ENCODE results near the gene ARID3A. TPM values are rescaled to one million over a fixed set of nuclear protein-coding genes. Genes with fewer than 3 reads are reported as not detected.

Gene ARID3A
- total and polyA plus RNA-seq, 2 of the 4 experiments (the other 2 are of a cell fraction): 16.0 to 23.1 TPM

GRCh38 chr19:980133-980998, 54.5 kb downstream of the ARID3A start:
- Histone ChIP-seq H2BK20ac (ENCODE audit: low read depth, low read length) (peak overlapping the region; percentile 14; the same call in 1 of the 2 replicates), H3K23ac (ENCODE audit: low read depth, low read length) (no peak overlapping the region), H3K9me1 (ENCODE audit: insufficient read depth, low read length) (0 out of 2 replicates have a peak, but pooled peaks cover 4% of the 10 kb centered on the region), H3K4me3 (ENCODE audit: insufficient read depth, low read depth, low read length) (no peak overlapping the region), H3K4me1 (ENCODE audit: control insufficient read depth, insufficient read depth, low read length) (peaks cover 13% of the 10 kb centered on the region), H3K4me2 (ENCODE audit: low read depth, low read length) (peak overlapping the region; percentile 5; the same call in 1 of the 2 replicates), H2BK120ac (ENCODE audit: low read depth, low read length) (no peak overlapping the region), H3K36me3 (ENCODE audit: control insufficient read depth, insufficient read depth, low read length) (peaks cover 4% of the 10 kb centered on the region; the same call in 1 of the 2 replicates), H2BK15ac (ENCODE audit: low read depth, low read length) (no peak overlapping the region), H4K8ac (ENCODE audit: low read depth in 2 of 2, low read length in 2 of 2) (peak overlapping the region in 1 of 2 experiments; percentile 72; a peak in 2 of 4 replicates), H2AK5ac (ENCODE audit: low read depth, low read length) (peak overlapping the region; percentile 78; the same call in 1 of the 2 replicates), H2AFZ (replicated peaks; ENCODE audit: low read length, poor library complexity) (peak overlapping the region; percentile 78), H3K14ac (replicated peaks; ENCODE audit: low read depth, low read length) (no peak overlapping the region), H3K4ac (ENCODE audit: low read depth, low read length) (no peak overlapping the region), H3K27me3 (ENCODE audit: control insufficient read depth, insufficient read depth, low read length) (no peaks in the 10 kb centered on the region), H2AK9ac (replicated peaks; ENCODE audit: low read depth, low read length, poor library complexity) (peak overlapping the region; percentile 89), H3K9me3 (ENCODE audit: control insufficient read depth, insufficient read depth, low read length) (no peaks in the 10 kb centered on the region), H3K79me1 (ENCODE audit: low read depth in 1 of 2, low read length in 2 of 2) (peaks cover 5 to 20% of the 10 kb centered on the region in 2 experiments), H4K20me1 (ENCODE audit: insufficient read depth, low read length) (peaks cover 5% of the 10 kb centered on the region; the same call in 1 of the 2 replicates), H3K9ac (ENCODE audit: low read depth, low read length) (no peak overlapping the region), H2BK5ac (ENCODE audit: low read depth, low read length, poor library complexity, severe bottlenecking) (no peak overlapping the region), H4K5ac (ENCODE audit: low read depth, low read length) (peak overlapping the region; percentile 12; the same call in 1 of the 2 replicates), H3K27ac (ENCODE audit: insufficient read depth, low read length) (no peak overlapping the region), H4K91ac (ENCODE audit: insufficient read depth, low read depth, low read length) (no peak overlapping the region; the same call in 1 of the 2 replicates), H3K56ac (ENCODE audit: extremely low read depth, insufficient read depth, low read length) (no peak overlapping the region), H3K18ac (ENCODE audit: low read depth, low read length) (no peak overlapping the region)
- ChIA-PET CTCF (interaction anchor here (0.6 to 1.4 kb wide), 2 partner anchors 10 to 29 kb away, joined by 3 read pairs; no protein-coding TSS in a partner anchor), POLR2A (ENCODE audit: unreplicated experiment) (no interaction called here)
- WGBS, 2 experiments (ENCODE audit: extremely low coverage in 2 of 2, insufficient read length in 1 of 2): 30% methylated on average over 12 of the region's 32 CpGs; no CpG with 5 or more reads in 1 of the 2 experiments
- DNase-seq (no peak), ATAC-seq (ENCODE audit: low read depth) (no peak; the same call in 1 of the 2 replicates)
- intact Hi-C loops (cut with micrococcal nuclease): loop anchor here (5.0 kb wide), 2 partner anchors 113 to 203 kb away; no protein-coding TSS in a partner anchor
- BruUV-seq (replicated peaks): no TSS peak
- dilution Hi-C loops (cut with HindIII; ENCODE audit: low sequenced_read_pairs, unreplicated experiment): no loop called here
- in situ Hi-C loops (cut with MboI; ENCODE audit: low sequenced_read_pairs): loop anchor here (5.0 to 10.0 kb wide), 2 partner anchors 58 to 216 kb away; no protein-coding TSS in a partner anchor
- TF ChIP-seq CEBPB (IDR thresholded peaks at IDR 0.05; ENCODE audit: low read depth, low read length): no peak
- TF ChIP-seq POLR2A (IDR thresholded peaks at IDR 0.05; ENCODE audit: low read depth, low read length): no peak
- TF ChIP-seq MXI1 (IDR thresholded peaks at IDR 0.05; ENCODE audit: borderline replicate concordance, low read depth, low read length): no peak
- no peak for TF ChIP-seq RCOR1 (IDR thresholded peaks at IDR 0.05; ENCODE audit: insufficient replicate concordance, low read length)
- TF ChIP-seq ELK1 (IDR thresholded peaks at IDR 0.05; ENCODE audit: borderline replicate concordance, low read depth, low read length): no peak
- no peak for TF ChIP-seq SMC3 (IDR thresholded peaks at IDR 0.05; ENCODE audit: low read depth, low read length)
- no peak for TF ChIP-seq MAZ (IDR thresholded peaks at IDR 0.05; ENCODE audit: borderline replicate concordance, low read depth, low read length)
- no peak for TF ChIP-seq CHD1 (IDR thresholded peaks at IDR 0.05; ENCODE audit: low read depth, low read length)
- TF ChIP-seq NFE2L2 (IDR thresholded peaks at IDR 0.05; ENCODE audit: low read depth, low read length): no peak
- TF ChIP-seq CTCF (conservative IDR thresholded peaks at IDR 0.05; ENCODE audit: low read depth, low read length): no peak
- TF ChIP-seq BHLHE40 (IDR thresholded peaks at IDR 0.05; ENCODE audit: low read depth, low read length): no peak
- TF ChIP-seq USF2 (IDR thresholded peaks at IDR 0.05; ENCODE audit: low read depth, low read length): no peak
- TF ChIP-seq FOS (IDR thresholded peaks at IDR 0.05; ENCODE audit: low read depth, low read length): no peak

Data from IMR-90 (cell line).